K562 (cell line): Measurements from ENCODE around the gene ABCB6. TPM values are rescaled to one million over a fixed set of nuclear protein-coding genes. Genes with fewer than 3 reads are reported as not detected.

Source experiments
- BHLHE40 ChIP-seq: IDR thresholded peaks from 2 replicates; pipeline ENCODE4 v1.6.1; 2011; ENCODE audit warnings: low read length, improper control_type of control experiment
- ESRRA ChIP-seq: fragments of 450-650 bp; IDR thresholded peaks from 2 replicates; pipeline ENCODE4 v1.6.1; 2014; ENCODE audit warnings: low read depth, mild to moderate bottlenecking, moderate library complexity, borderline replicate concordance
- ESRRB ChIP-seq: fragments of 250-450 bp; sonication (Bioruptor Pico); IDR thresholded peaks from 2 replicates; pipeline ENCODE4 v1.5.0; 2020; ENCODE audit warnings: mild to moderate bottlenecking, moderate library complexity, borderline replicate concordance
- FOXP1 ChIP-seq: sonication (generic); formaldehyde crosslinking; IDR thresholded peaks from 2 replicates; pipeline ENCODE4 v1.8.0; 2022; ENCODE audit warnings: mild to moderate bottlenecking, missing genetic modification reagents
- GABPB1 ChIP-seq: sonication (generic); formaldehyde crosslinking; IDR thresholded peaks from 2 replicates; pipeline ENCODE4 v1.8.0; 2022; ENCODE audit warnings: mild to moderate bottlenecking, missing genetic modification reagents
- GABPB2 ChIP-seq: fragments of 250-450 bp; sonication (Bioruptor Pico); conservative IDR thresholded peaks from 2 replicates; pipeline ENCODE4 v1.5.1; 2021; ENCODE audit warnings: mild to moderate bottlenecking
- KDM1A ChIP-seq, 2 experiments: fragments of 450-650 bp; IDR thresholded peaks; 2 replicates each; pipeline ENCODE4 v1.6.1; 2016; ENCODE audit warnings: mild to moderate bottlenecking in 2 of 2
- KLF1 ChIP-seq: fragments of 450-650 bp; IDR thresholded peaks from 2 replicates; pipeline ENCODE4 v1.6.1; 2016; ENCODE audit warnings: missing genetic modification characterization, missing compliant biosample characterization
- MTA1 ChIP-seq: fragments of 450-650 bp; IDR thresholded peaks from 2 replicates; pipeline ENCODE4 v1.6.1; 2017; ENCODE audit warnings: borderline replicate concordance
- NR1H2 ChIP-seq: sonication (generic); formaldehyde crosslinking; IDR thresholded peaks from 2 replicates; pipeline ENCODE4 v1.4.0; 2020; ENCODE audit warnings: mild to moderate bottlenecking, missing genetic modification reagents
- NR2C2 ChIP-seq, 2 experiments: fragments of 200-800 bp in 1 of 2; sonication (Bioruptor generic) in 1 of 2; sonication (generic) in 1 of 2; formaldehyde crosslinking in 1 of 2; IDR thresholded peaks; 2 replicates each; pipeline versions ENCODE4 v1.6.1 to v1.8.0; 2016 to 2022; ENCODE audit warnings: mild to moderate bottlenecking in 1 of 2, missing compliant biosample characterization in 1 of 2, missing genetic modification characterization in 1 of 2, missing genetic modification reagents in 1 of 2
- PTBP1 ChIP-seq: fragments of 200-400 bp; formaldehyde crosslinking; IDR thresholded peaks from 2 replicates; pipeline ENCODE4 v1.6.1; 2017; ENCODE audit warnings: low read depth, low read length
- RCOR1 ChIP-seq, 2 experiments: IDR thresholded peaks; 2 replicates each; pipeline ENCODE4 v1.6.1; 2012; ENCODE audit warnings: low read depth in 2 of 2, low read length in 2 of 2, borderline replicate concordance in 1 of 2, improper control_type of control experiment in 1 of 2
- SETDB1 ChIP-seq: IDR thresholded peaks from one replicate; pipeline ENCODE4 v1.6.1; 2012; ENCODE audit warnings: low read length, control low read depth, inconsistent platforms
- SMAD4 ChIP-seq: fragments of 250-450 bp; sonication (Bioruptor Pico); conservative IDR thresholded peaks from 2 replicates; pipeline ENCODE4 v1.8.0; 2021; ENCODE audit warnings: inconsistent platforms, mild to moderate bottlenecking, moderate library complexity
- SREBF2 ChIP-seq: sonication (generic); formaldehyde crosslinking; IDR thresholded peaks from 2 replicates; pipeline ENCODE4 v1.4.0; 2020; ENCODE audit warnings: mild to moderate bottlenecking, missing genetic modification reagents
- SRSF9 ChIP-seq: fragments of 200-400 bp; formaldehyde crosslinking; IDR thresholded peaks from 2 replicates; pipeline ENCODE4 v1.6.1; 2017; ENCODE audit warnings: low read depth, low read length, borderline replicate concordance
- TEAD2 ChIP-seq: fragments of 450-650 bp; IDR thresholded peaks from 2 replicates; pipeline ENCODE4 v1.6.1; 2016; ENCODE audit warnings: missing genetic modification characterization, control low read depth, missing compliant biosample characterization
- ZNF12 ChIP-seq: sonication (generic); formaldehyde crosslinking; IDR thresholded peaks from 2 replicates; pipeline ENCODE4 v1.4.0; 2020; ENCODE audit warnings: mild to moderate bottlenecking, missing genetic modification reagents
- ZNF217 ChIP-seq: sonication (generic); formaldehyde crosslinking; IDR thresholded peaks from 2 replicates; pipeline ENCODE4 v1.8.0; 2022; ENCODE audit warnings: mild to moderate bottlenecking, missing genetic modification reagents
- ZNF3 ChIP-seq: fragments of 250-450 bp; sonication (Bioruptor Pico); IDR thresholded peaks from 2 replicates; pipeline ENCODE4 v1.5.0; 2021; ENCODE audit warnings: mild to moderate bottlenecking, moderate library complexity
- ZNF561 ChIP-seq: fragments of 450-650 bp; formaldehyde crosslinking; conservative IDR thresholded peaks from 2 replicates; pipeline ENCODE4 v1.4.0; 2020; ENCODE audit warnings: mild to moderate bottlenecking, moderate library complexity
- ZSCAN32 ChIP-seq: fragments of 450-650 bp; formaldehyde crosslinking; IDR thresholded peaks from 2 replicates; pipeline ENCODE4 v1.4.0; 2020; ENCODE audit warnings: mild to moderate bottlenecking, moderate library complexity
- polyA plus RNA-seq, 8 experiments: library from polyadenylated mRNA; depleted of rRNA in 4 of 8; stranded (reverse) in 5 of 8; unstranded in 3 of 8; fragments of >200 nt; fragmentation: Nextera tagmentation in 2 of 8; fragmentation: Illumina TruSeq in 1 of 8; extraction: Ambion mirVana in 2 of 8; extraction: Trizol in 1 of 8; gene quantifications; 2 replicates each; pipeline versions ENCODE4 v1.2.1 to v1.2.3, GENCODE V29; 2011 to 2014; ENCODE audit warnings: inconsistent platforms in 1 of 8, missing spikeins in 1 of 8
- total RNA-seq, 7 experiments: library from RNA; depleted of rRNA in 6 of 7; stranded (reverse); fragments of >200 nt in 6 of 7; fragmentation: Illumina TruSeq in 2 of 7; extraction: Trizol in 2 of 7; gene quantifications; 2 replicates each; pipeline versions ENCODE4 v1.2.1 to v1.2.3, GENCODE V29; 2011 to 2021; ENCODE audit warnings: low replicate concordance in 1 of 7
- TF ChIP-seq, protein P1 (sequence below): fragments of 450-650 bp; IDR thresholded peaks from 2 replicates; pipeline ENCODE4 v1.6.1; 2016; ENCODE audit warnings: mild to moderate bottlenecking
- TF ChIP-seq, protein P2 (sequence below): fragments of 250-450 bp; sonication (Bioruptor Pico); IDR thresholded peaks from 2 replicates; pipeline ENCODE4 v1.8.0; 2021; ENCODE audit warnings: moderate library complexity, mild to moderate bottlenecking, inconsistent platforms
- TF ChIP-seq, protein P3 (sequence below): sonication (generic); formaldehyde crosslinking; IDR thresholded peaks from 2 replicates; pipeline ENCODE4 v1.8.0; 2022; ENCODE audit warnings: mild to moderate bottlenecking, missing genetic modification reagents

The ABCB6 gene
- total and polyA plus RNA-seq, 9 of the 15 experiments (the other 6 are each of a cell fraction or from before 2014, with no cell fraction given) = 3.7 to 29.8 (median 16.8) TPM

DNA sequence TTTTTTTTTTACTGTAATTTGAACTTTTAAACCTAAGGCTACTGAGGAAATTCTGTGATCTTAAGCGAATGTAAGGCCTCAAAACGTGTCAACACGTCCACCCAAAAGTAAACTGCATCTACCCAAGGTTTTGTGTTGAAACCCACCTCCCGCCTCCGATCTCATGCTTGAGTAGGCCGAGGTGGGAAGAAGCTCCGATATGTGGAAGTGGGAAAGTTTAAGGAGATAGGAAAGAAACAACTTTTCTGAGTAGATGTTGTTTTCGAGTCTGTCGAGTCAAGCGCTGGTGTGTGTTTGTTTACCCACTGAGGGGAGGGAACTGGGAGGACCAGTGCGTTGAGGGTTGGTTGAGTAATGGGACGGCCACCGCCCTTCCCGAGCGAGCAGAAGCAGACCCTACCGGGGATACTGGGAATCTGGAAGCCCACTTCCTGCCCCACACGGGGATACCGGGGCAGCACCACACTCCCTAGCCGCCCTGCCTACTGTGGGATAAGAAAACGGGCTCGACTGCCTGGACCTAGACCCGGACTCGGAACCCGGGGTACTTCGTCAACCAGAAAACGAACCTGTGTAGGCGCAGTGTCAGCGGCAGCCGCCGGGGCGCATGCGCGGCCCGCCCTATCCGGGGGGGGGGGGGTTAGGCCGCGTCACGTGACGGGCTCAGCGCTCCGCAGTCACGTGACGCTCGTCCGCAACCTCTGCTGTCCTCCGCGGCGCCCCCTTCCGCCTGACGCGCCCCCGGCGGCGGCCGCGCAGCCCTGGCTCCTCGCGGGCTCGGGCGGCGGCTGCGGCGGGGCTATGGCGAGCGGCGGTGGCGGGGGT, 41.0 kb downstream of the ABCB6 start, which contains the start of gene RETREG2 (continued):
- TF ChIP-seq, protein P1, sequence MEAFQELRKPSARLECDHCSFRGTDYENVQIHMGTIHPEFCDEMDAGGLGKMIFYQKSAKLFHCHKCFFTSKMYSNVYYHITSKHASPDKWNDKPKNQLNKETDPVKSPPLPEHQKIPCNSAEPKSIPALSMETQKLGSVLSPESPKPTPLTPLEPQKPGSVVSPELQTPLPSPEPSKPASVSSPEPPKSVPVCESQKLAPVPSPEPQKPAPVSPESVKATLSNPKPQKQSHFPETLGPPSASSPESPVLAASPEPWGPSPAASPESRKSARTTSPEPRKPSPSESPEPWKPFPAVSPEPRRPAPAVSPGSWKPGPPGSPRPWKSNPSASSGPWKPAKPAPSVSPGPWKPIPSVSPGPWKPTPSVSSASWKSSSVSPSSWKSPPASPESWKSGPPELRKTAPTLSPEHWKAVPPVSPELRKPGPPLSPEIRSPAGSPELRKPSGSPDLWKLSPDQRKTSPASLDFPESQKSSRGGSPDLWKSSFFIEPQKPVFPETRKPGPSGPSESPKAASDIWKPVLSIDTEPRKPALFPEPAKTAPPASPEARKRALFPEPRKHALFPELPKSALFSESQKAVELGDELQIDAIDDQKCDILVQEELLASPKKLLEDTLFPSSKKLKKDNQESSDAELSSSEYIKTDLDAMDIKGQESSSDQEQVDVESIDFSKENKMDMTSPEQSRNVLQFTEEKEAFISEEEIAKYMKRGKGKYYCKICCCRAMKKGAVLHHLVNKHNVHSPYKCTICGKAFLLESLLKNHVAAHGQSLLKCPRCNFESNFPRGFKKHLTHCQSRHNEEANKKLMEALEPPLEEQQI = no peak
- peak; percentile 95 for TF ChIP-seq BHLHE40
- TF ChIP-seq NR2C2 (CRISPR knock-in tag; IDR thresholded peaks at IDR 0.05) = no peak
- peak; percentile 49 for TF ChIP-seq NR2C2 (tag; IDR thresholded peaks at IDR 0.05)
- TF ChIP-seq, protein P2, sequence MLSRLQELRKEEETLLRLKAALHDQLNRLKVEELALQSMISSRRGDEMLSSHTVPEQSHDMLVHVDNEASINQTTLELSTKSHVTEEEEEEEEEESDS (CRISPR knock-in tag) = no peak
- TF ChIP-seq GABPB1 = peak; percentile 40; the same call in 1 of the 2 replicates
- no peak for TF ChIP-seq SETDB1
- TF ChIP-seq SMAD4 (CRISPR knock-in tag) = no peak
- no peak for TF ChIP-seq TEAD2
- no peak for TF ChIP-seq GABPB2
- TF ChIP-seq ZSCAN32 = no peak
- TF ChIP-seq ESRRA = 0 out of 2 replicates have a peak, but pooled peaks have one; percentile 41
- TF ChIP-seq ZNF3 (CRISPR knock-in tag) = no peak
- TF ChIP-seq SREBF2 (CRISPR knock-in tag) = no peak
- TF ChIP-seq PTBP1 = no peak
- TF ChIP-seq FOXP1 (CRISPR knock-in tag) = 0 out of 2 replicates have a peak, but pooled peaks have one; percentile 39
- peak; percentile 85 for TF ChIP-seq KLF1 (tag)
- TF ChIP-seq, protein P3, sequence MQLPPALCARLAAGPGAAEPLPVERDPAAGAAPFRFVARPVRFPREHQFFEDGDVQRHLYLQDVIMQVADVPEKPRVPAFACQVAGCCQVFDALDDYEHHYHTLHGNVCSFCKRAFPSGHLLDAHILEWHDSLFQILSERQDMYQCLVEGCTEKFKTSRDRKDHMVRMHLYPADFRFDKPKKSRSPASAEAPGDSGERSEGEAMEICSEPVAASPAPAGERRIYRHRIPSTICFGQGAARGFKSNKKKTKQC = no peak
- TF ChIP-seq NR1H2 (CRISPR knock-in tag) = no peak
- no peak for TF ChIP-seq ZNF217 (CRISPR knock-in tag)
- no peak for TF ChIP-seq RCOR1 (IDR thresholded peaks at IDR 0.05; ENCODE audit: borderline replicate concordance in 1 of 2, low read depth in 2 of 2, low read length in 2 of 2)
- TF ChIP-seq MTA1 = no peak
- no peak for TF ChIP-seq ZNF561
- TF ChIP-seq ZNF12 (CRISPR knock-in tag) = no peak
- TF ChIP-seq KDM1A (IDR thresholded peaks at IDR 0.05) = no peak
- TF ChIP-seq SRSF9 = no peak
- TF ChIP-seq ESRRB = no peak
